SK-N-SH (cell line): ENCODE measurements around the gene RBBP4. TPM values are rescaled to one million over a fixed set of nuclear protein-coding genes. Genes with fewer than 3 reads are reported as not detected.

ENCODE experiments used
- CTCF ChIA-PET: fragments of 300-600, 350-600 bp; formaldehyde crosslinking; extraction: SDS; loops from one replicate; lab custom pipeline; 2021; lab: Yijun Ruan, JAX
- POLR2A ChIA-PET: fragments of 350-600 bp; sonication (Branson Sonifier 250); formaldehyde crosslinking; extraction: SDS; loops from one replicate; lab custom pipeline; 2020; ENCODE audit warnings: antibody characterized with exemption, inconsistent platforms; lab: Yijun Ruan, JAX
- DNase-seq: peaks from one replicate; pipeline ENCODE4 v3.0.0; 2012
- H2AFZ ChIP-seq: fragments of 200-600 bp; sonication (generic); 2 replicates; pipeline ENCODE4 v1.8.1; 2016; ENCODE audit warnings: antibody characterized with exemption, mild to moderate bottlenecking, low read depth
- H3F3A ChIP-seq: fragments of 200-600 bp; sonication (generic); replicated peaks from 2 replicates; pipeline ENCODE3; 2016; ENCODE audit warnings: antibody characterized with exemption, mild to moderate bottlenecking; ENCODE audit not compliant: insufficient read depth
- H3K27ac ChIP-seq, 2 experiments: fragments of 200-500 bp in 1 of 2; fragments of 200-600 bp in 1 of 2; sonication (Bioruptor generic) in 1 of 2; sonication (generic), shearing (Covaris generic) in 1 of 2; 2 replicates each; pipeline versions ENCODE4 v1.5.1 to v1.6.1; 2014 to 2016; ENCODE audit warnings: low read depth in 2 of 2, inconsistent platforms in 1 of 2, low read length in 1 of 2, mild to moderate bottlenecking in 1 of 2, mixed read lengths in 1 of 2
- H3K27me3 ChIP-seq: fragments of 200-600 bp; sonication (generic), shearing (Covaris generic); 2 replicates; pipeline ENCODE4 v1.6.1; 2016; ENCODE audit warnings: mixed run types; ENCODE audit not compliant: insufficient read depth
- H3K36me3 ChIP-seq, 2 experiments: fragments of 200-500 bp in 1 of 2; fragments of 200-600 bp in 1 of 2; sonication (Bioruptor generic) in 1 of 2; sonication (generic) in 1 of 2; replicated peaks in 1 of 2; 2 replicates each; pipeline versions ENCODE3 to v1.5.1; 2014 to 2016; ENCODE audit warnings: low read length in 1 of 2, mild to moderate bottlenecking in 1 of 2; ENCODE audit not compliant: insufficient read depth in 2 of 2, control insufficient read depth in 1 of 2
- H3K4me1 ChIP-seq, 2 experiments: fragments of 200-500 bp in 1 of 2; fragments of 200-600 bp in 1 of 2; sonication (Bioruptor generic) in 1 of 2; sonication (generic), shearing (Covaris generic) in 1 of 2; 2 replicates each; pipeline versions ENCODE4 v1.5.1 to v1.6.1; 2014 to 2016; ENCODE audit warnings: low read depth in 1 of 2, low read length in 1 of 2, mixed run types in 1 of 2; ENCODE audit not compliant: insufficient read depth in 2 of 2, control insufficient read depth in 1 of 2
- H3K4me2 ChIP-seq: fragments of 200-600 bp; sonication (generic), shearing (Covaris generic); 2 replicates; pipeline ENCODE4 v1.6.1; 2017; ENCODE audit warnings: mixed run types
- H3K4me3 ChIP-seq, 2 experiments: fragments of 200-500 bp in 1 of 2; fragments of 200-600 bp in 1 of 2; sonication (Bioruptor generic) in 1 of 2; sonication (generic), shearing (Covaris generic) in 1 of 2; 2 replicates each; pipeline versions ENCODE4 v1.5.1 to v1.8.1; 2014 to 2016; ENCODE audit warnings: low read depth in 2 of 2, inconsistent platforms in 1 of 2, low read length in 1 of 2, mild to moderate bottlenecking in 1 of 2, mixed read lengths in 1 of 2, moderate library complexity in 1 of 2
- H3K79me2 ChIP-seq: fragments of 200-600 bp; sonication (generic); 2 replicates; pipeline ENCODE4 v1.8.1; 2017; ENCODE audit warnings: mild to moderate bottlenecking; ENCODE audit not compliant: insufficient read depth
- H3K9ac ChIP-seq: fragments of 200-600 bp; sonication (generic); 2 replicates; pipeline ENCODE4 v1.6.1; 2017; ENCODE audit warnings: mixed run types
- H3K9me2 ChIP-seq: fragments of 200-600 bp; sonication (generic); 2 replicates; pipeline ENCODE4 v1.6.1; 2017; ENCODE audit warnings: mixed run types
- H3K9me3 ChIP-seq: fragments of 200-600 bp; sonication (generic); 2 replicates; pipeline ENCODE4 v1.6.1; 2017; ENCODE audit warnings: mixed run types, mild to moderate bottlenecking, moderate library complexity
- H4K20me1 ChIP-seq: fragments of 200-600 bp; sonication (generic); 2 replicates; pipeline ENCODE4 v1.6.1; 2017; ENCODE audit warnings: mild to moderate bottlenecking, mixed run types; ENCODE audit not compliant: insufficient read depth
- GATA2 ChIP-seq: sonication (generic); formaldehyde crosslinking; IDR thresholded peaks from 2 replicates; pipeline ENCODE4 v1.5.0; 2020; ENCODE audit warnings: mild to moderate bottlenecking, missing genetic modification reagents
- NRF1 ChIP-seq: IDR thresholded peaks from 2 replicates; pipeline ENCODE4 v1.6.1; 2012; ENCODE audit warnings: low read depth, mild to moderate bottlenecking, low read length
- RAD21 ChIP-seq: IDR thresholded peaks from 2 replicates; pipeline ENCODE4 v1.6.1; 2012; ENCODE audit warnings: mild to moderate bottlenecking, low read length
- RFX5 ChIP-seq: IDR thresholded peaks from 2 replicates; pipeline ENCODE4 v1.6.1; 2012; ENCODE audit warnings: mild to moderate bottlenecking, improper control_type of control experiment, low read length
- YY1 ChIP-seq: IDR thresholded peaks from 2 replicates; pipeline ENCODE4 v1.4.0; 2012; ENCODE audit warnings: low read depth, mild to moderate bottlenecking
- WGBS: methylation state at CpG from one replicate; pipeline ENCODE4 v1.1.6; 2017; ENCODE audit warnings: low lambda C conversion rate; 5-methylcytosine and 5-hydroxymethylcytosine counted together
- polyA plus RNA-seq, 3 experiments: library from polyadenylated mRNA; depleted of rRNA; stranded (reverse); fragments of >200 nt; gene quantifications; 2 replicates each; pipeline ENCODE4 v1.2.3, GENCODE V29; 2012
- TF ChIP-seq, protein P1 (sequence below): IDR thresholded peaks from 2 replicates; pipeline ENCODE4 v1.6.1; 2012; ENCODE audit warnings: mild to moderate bottlenecking, low read depth, low read length, moderate library complexity
- TF ChIP-seq, protein P2 (sequence below): fragments of 150-350 bp; IDR thresholded peaks from 2 replicates; pipeline ENCODE4 v1.6.1; 2016; ENCODE audit warnings: mild to moderate bottlenecking, low read depth, low read length
- TF ChIP-seq, protein P3 (sequence below): fragments of 150-350 bp; IDR thresholded peaks from 2 replicates; pipeline ENCODE4 v1.6.1; 2017; ENCODE audit warnings: antibody characterized with exemption, low read length, low read depth, borderline replicate concordance
- TF ChIP-seq, protein P4 (sequence below): IDR thresholded peaks from 2 replicates; pipeline ENCODE4 v1.4.0; 2012; ENCODE audit warnings: low read depth, borderline replicate concordance

RBBP4 gene
- polyA plus RNA-seq, 1 of the 3 experiments (the other 2 are of a cell fraction) = 108 TPM

DNA sequence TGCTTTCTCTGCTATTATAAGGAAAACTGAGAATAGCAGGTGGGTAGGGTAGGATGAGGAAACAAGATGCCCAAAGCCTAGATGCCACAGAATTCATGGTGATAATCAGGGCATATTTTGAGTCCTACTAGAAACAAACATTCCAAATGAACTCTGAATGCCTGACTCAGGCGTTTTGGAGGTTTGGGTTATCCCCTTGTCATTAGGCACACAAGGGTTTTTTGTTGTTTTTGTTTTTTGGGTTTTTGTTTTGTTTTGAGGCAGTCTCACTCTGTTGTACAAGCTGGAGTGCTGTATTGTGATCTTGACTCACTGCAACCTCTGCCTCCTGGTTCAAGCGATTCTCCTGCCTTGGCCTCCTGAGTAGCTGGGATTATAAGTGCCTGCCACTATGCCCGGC is 32.4 kb downstream of the RBBP4 start:
- Histone ChIP-seq H3K27ac (no peak overlapping the region), H3K36me3 (peaks cover 52 to 83% of the 10 kb centered on the region in 2 experiments)

More for the DNA sequence above, 32.4 kb downstream of the RBBP4 start:
- no peak overlapping the region for H3K4me2 ChIP-seq
- no peaks in the 10 kb centered on the region for H3K9me3 ChIP-seq
- TF ChIP-seq, protein P1, sequence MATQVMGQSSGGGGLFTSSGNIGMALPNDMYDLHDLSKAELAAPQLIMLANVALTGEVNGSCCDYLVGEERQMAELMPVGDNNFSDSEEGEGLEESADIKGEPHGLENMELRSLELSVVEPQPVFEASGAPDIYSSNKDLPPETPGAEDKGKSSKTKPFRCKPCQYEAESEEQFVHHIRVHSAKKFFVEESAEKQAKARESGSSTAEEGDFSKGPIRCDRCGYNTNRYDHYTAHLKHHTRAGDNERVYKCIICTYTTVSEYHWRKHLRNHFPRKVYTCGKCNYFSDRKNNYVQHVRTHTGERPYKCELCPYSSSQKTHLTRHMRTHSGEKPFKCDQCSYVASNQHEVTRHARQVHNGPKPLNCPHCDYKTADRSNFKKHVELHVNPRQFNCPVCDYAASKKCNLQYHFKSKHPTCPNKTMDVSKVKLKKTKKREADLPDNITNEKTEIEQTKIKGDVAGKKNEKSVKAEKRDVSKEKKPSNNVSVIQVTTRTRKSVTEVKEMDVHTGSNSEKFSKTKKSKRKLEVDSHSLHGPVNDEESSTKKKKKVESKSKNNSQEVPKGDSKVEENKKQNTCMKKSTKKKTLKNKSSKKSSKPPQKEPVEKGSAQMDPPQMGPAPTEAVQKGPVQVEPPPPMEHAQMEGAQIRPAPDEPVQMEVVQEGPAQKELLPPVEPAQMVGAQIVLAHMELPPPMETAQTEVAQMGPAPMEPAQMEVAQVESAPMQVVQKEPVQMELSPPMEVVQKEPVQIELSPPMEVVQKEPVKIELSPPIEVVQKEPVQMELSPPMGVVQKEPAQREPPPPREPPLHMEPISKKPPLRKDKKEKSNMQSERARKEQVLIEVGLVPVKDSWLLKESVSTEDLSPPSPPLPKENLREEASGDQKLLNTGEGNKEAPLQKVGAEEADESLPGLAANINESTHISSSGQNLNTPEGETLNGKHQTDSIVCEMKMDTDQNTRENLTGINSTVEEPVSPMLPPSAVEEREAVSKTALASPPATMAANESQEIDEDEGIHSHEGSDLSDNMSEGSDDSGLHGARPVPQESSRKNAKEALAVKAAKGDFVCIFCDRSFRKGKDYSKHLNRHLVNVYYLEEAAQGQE = no peak
- TF ChIP-seq, protein P2, sequence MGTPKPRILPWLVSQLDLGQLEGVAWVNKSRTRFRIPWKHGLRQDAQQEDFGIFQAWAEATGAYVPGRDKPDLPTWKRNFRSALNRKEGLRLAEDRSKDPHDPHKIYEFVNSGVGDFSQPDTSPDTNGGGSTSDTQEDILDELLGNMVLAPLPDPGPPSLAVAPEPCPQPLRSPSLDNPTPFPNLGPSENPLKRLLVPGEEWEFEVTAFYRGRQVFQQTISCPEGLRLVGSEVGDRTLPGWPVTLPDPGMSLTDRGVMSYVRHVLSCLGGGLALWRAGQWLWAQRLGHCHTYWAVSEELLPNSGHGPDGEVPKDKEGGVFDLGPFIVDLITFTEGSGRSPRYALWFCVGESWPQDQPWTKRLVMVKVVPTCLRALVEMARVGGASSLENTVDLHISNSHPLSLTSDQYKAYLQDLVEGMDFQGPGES = no peak
- TF ChIP-seq, protein P3, sequence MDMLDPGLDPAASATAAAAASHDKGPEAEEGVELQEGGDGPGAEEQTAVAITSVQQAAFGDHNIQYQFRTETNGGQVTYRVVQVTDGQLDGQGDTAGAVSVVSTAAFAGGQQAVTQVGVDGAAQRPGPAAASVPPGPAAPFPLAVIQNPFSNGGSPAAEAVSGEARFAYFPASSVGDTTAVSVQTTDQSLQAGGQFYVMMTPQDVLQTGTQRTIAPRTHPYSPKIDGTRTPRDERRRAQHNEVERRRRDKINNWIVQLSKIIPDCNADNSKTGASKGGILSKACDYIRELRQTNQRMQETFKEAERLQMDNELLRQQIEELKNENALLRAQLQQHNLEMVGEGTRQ = no peak
- no peak for TF ChIP-seq RAD21
- no peak for TF ChIP-seq NRF1
- TF ChIP-seq GATA2 (CRISPR knock-in tag) = no peak
- TF ChIP-seq, protein P4, sequence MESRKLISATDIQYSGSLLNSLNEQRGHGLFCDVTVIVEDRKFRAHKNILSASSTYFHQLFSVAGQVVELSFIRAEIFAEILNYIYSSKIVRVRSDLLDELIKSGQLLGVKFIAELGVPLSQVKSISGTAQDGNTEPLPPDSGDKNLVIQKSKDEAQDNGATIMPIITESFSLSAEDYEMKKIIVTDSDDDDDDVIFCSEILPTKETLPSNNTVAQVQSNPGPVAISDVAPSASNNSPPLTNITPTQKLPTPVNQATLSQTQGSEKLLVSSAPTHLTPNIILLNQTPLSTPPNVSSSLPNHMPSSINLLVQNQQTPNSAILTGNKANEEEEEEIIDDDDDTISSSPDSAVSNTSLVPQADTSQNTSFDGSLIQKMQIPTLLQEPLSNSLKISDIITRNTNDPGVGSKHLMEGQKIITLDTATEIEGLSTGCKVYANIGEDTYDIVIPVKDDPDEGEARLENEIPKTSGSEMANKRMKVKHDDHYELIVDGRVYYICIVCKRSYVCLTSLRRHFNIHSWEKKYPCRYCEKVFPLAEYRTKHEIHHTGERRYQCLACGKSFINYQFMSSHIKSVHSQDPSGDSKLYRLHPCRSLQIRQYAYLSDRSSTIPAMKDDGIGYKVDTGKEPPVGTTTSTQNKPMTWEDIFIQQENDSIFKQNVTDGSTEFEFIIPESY = no peak
- TF ChIP-seq YY1 = no peak
- no peak for TF ChIP-seq RFX5
- no peak for DNase-seq
- POLR2A ChIA-PET = no interaction called here
- CTCF ChIA-PET = no interaction called here
- H2AFZ ChIP-seq = no peak overlapping the region
- peaks cover 6% of the 10 kb centered on the region; the same call in 1 of the 2 replicates for H4K20me1 ChIP-seq
- H3K4me3 ChIP-seq = no peak overlapping the region
- H3K4me1 ChIP-seq = no peaks in the 10 kb centered on the region
- 97% methylated on average over 3 of the region's 3 CpGs for WGBS
- H3F3A ChIP-seq = peaks cover 54% of the 10 kb centered on the region
- no peak overlapping the region for H3K9ac ChIP-seq
- 0 out of 2 replicates have a peak, but pooled peaks cover 4% of the 10 kb centered on the region for H3K79me2 ChIP-seq
- H3K27me3 ChIP-seq = no peaks in the 10 kb centered on the region
- H3K9me2 ChIP-seq = no peaks in the 10 kb centered on the region
